ENCODE data around the gene PPM1J. TPM values are rescaled to one million over a fixed set of nuclear protein-coding genes. Genes with fewer than 3 reads are reported as not detected.
A peak's percentile ranks its signal among the peaks of the same experiment; 100 is the strongest.

PPM1J gene
- total and polyA plus RNA-seq, 9 of the 15 experiments (the other 6 are each of a cell fraction or from before 2014, with no cell fraction given), result 0.25 to 10.5 (median 4.2) TPM

GRCh38 chr1:112688781-112689193 lies 26.3 kb downstream of the PPM1J start:
- H3K4me3 ChIP-seq, result no peak overlapping the region
- in situ Hi-C loops (cut with MboI), result no loop called here
- peaks cover 3% of the 10 kb centered on the region; the same call in 1 of the 3 replicates for H3K79me2 ChIP-seq (ENCODE audit: control insufficient read depth, insufficient read depth, low read length)
- 25% methylated on average over 13 of the region's 13 CpGs for WGBS (ENCODE audit: insufficient coverage, low coverage, missing lambda C conversion rate)
- no peak overlapping the region for H3K4me2 ChIP-seq (ENCODE audit: insufficient read depth, low read length)
- peak overlapping the region in 1 of 2 experiments; percentile 62; a peak in 2 of 4 replicates for H3K9ac ChIP-seq (ENCODE audit: insufficient read depth in 1 of 2, low read depth in 2 of 2, low read length in 2 of 2)
- H2AFZ ChIP-seq (ENCODE audit: low read depth, low read length), result no peak overlapping the region
- FAIRE-seq (peak; percentile 85), DNase-seq (ENCODE audit: extremely low read depth in 1 of 4, low spot score in 3 of 4) (peak in 1 of 4 experiments; percentile 67), ATAC-seq (peak; percentile 54)
- ChIA-PET POLR2A (interaction anchor here (0.6 to 3.2 kb wide), 5 partner anchors 9 to 102 kb away, joined by 3 to 30 read pairs (median 9); partner anchors contain the start of gene MOV10), CTCF (ENCODE audit: low intra/inter-chr PET ratio) (no interaction called here)
- intact Hi-C loops (cut with micrococcal nuclease), result no loop called here
- no peaks in the 10 kb centered on the region for H3K9me3 ChIP-seq (replicated peaks; ENCODE audit: control insufficient read depth, insufficient read depth, low read depth, low read length)
- BruUV-seq (replicated peaks), result no TSS peak
- H3K27ac ChIP-seq (ENCODE audit: extremely low read depth, low read depth, low read length), result no peak overlapping the region
- no peaks in the 10 kb centered on the region for H3K27me3 ChIP-seq (ENCODE audit: control insufficient read depth in 2 of 2, insufficient read depth in 2 of 2, low read length in 2 of 2)
- H3K9me1 ChIP-seq (ENCODE audit: control insufficient read depth, insufficient read depth, low read length), result peaks cover 9% of the 10 kb centered on the region
- peaks cover 6% of the 10 kb centered on the region for H4K20me1 ChIP-seq (replicated peaks; ENCODE audit: control insufficient read depth, insufficient read depth, low read length)
- H3K4me1 ChIP-seq (replicated peaks in 1 of 2; ENCODE audit: control insufficient read depth in 2 of 2, insufficient read depth in 2 of 2, low read length in 2 of 2), result peaks cover 18% of the 10 kb centered on the region in 2 experiments; a peak in 4 of 5 replicates
- H3K36me3 ChIP-seq (ENCODE audit: control insufficient read depth, insufficient read depth, low read length), result peaks cover 60% of the 10 kb centered on the region
- TF ChIP-seq NFIC (IDR thresholded peaks at IDR 0.05) (peak; percentile 49; the same call in 1 of the 2 replicates), RERE (CRISPR knock-in tag; IDR thresholded peaks at IDR 0.05; ENCODE audit: borderline replicate concordance) (no peak), U2AF1 (optimal IDR thresholded peaks at IDR 0.05; ENCODE audit: low read depth, low read length) (no peak), CCAR2 (IDR thresholded peaks at IDR 0.05; ENCODE audit: low read depth, low read length) (no peak), STAT5B (CRISPR knock-in tag; IDR thresholded peaks at IDR 0.05) (no peak), ZNF512 (tag; IDR thresholded peaks at IDR 0.05) (no peak), CREM (IDR thresholded peaks at IDR 0.05; ENCODE audit: low read depth) (peak; percentile 46; the same call in 1 of the 2 replicates), MCM7 (IDR thresholded peaks at IDR 0.05) (no peak), MAX (CRISPR knock-in tag; IDR thresholded peaks at IDR 0.05) (0 out of 2 replicates have a peak, but pooled peaks have one; percentile 27)
- TF ChIP-seq, protein P1, sequence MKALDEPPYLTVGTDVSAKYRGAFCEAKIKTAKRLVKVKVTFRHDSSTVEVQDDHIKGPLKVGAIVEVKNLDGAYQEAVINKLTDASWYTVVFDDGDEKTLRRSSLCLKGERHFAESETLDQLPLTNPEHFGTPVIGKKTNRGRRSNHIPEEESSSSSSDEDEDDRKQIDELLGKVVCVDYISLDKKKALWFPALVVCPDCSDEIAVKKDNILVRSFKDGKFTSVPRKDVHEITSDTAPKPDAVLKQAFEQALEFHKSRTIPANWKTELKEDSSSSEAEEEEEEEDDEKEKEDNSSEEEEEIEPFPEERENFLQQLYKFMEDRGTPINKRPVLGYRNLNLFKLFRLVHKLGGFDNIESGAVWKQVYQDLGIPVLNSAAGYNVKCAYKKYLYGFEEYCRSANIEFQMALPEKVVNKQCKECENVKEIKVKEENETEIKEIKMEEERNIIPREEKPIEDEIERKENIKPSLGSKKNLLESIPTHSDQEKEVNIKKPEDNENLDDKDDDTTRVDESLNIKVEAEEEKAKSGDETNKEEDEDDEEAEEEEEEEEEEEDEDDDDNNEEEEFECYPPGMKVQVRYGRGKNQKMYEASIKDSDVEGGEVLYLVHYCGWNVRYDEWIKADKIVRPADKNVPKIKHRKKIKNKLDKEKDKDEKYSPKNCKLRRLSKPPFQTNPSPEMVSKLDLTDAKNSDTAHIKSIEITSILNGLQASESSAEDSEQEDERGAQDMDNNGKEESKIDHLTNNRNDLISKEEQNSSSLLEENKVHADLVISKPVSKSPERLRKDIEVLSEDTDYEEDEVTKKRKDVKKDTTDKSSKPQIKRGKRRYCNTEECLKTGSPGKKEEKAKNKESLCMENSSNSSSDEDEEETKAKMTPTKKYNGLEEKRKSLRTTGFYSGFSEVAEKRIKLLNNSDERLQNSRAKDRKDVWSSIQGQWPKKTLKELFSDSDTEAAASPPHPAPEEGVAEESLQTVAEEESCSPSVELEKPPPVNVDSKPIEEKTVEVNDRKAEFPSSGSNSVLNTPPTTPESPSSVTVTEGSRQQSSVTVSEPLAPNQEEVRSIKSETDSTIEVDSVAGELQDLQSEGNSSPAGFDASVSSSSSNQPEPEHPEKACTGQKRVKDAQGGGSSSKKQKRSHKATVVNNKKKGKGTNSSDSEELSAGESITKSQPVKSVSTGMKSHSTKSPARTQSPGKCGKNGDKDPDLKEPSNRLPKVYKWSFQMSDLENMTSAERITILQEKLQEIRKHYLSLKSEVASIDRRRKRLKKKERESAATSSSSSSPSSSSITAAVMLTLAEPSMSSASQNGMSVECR (CRISPR knock-in tag; IDR thresholded peaks at IDR 0.05), result 0 out of 2 replicates have a peak, but pooled peaks have one; percentile 31
